Mesenchymal stem cell (in vitro differentiated cells and primary cell): ENCODE measurements around the gene P3H3.

Source experiments
- DNase-seq: peaks from one replicate; pipeline ENCODE4 v3.0.0-alpha.2; 2013
- H2AFZ ChIP-seq: one replicate; pipeline ENCODE4 v1.6.1; 2013; ENCODE audit warnings: low read depth, mild to moderate bottlenecking, control low read depth, inconsistent platforms, low read length, moderate library complexity
- H2AK5ac ChIP-seq: 2 replicates; pipeline ENCODE4 v1.6.1; 2013; ENCODE audit warnings: low read length, moderate library complexity, mild to moderate bottlenecking, inconsistent platforms; ENCODE audit not compliant: severe bottlenecking
- H2BK120ac ChIP-seq: one replicate; pipeline ENCODE4 v1.6.1; 2013; ENCODE audit warnings: low read depth, mild to moderate bottlenecking, inconsistent platforms, low read length, moderate library complexity
- H2BK12ac ChIP-seq, 2 experiments: one replicate each; pipeline ENCODE4 v1.6.1; 2013; ENCODE audit warnings: inconsistent platforms in 2 of 2, low read length in 2 of 2, mild to moderate bottlenecking in 2 of 2, moderate library complexity in 2 of 2, control low read depth in 1 of 2
- H2BK15ac ChIP-seq: one replicate; pipeline ENCODE4 v1.6.1; 2013; ENCODE audit warnings: mild to moderate bottlenecking, low read depth, inconsistent platforms; ENCODE audit not compliant: poor library complexity, severe bottlenecking
- H2BK5ac ChIP-seq: 2 replicates; pipeline ENCODE4 v1.6.1; 2013; ENCODE audit warnings: low read depth, mild to moderate bottlenecking, low read length, control low read depth, inconsistent platforms; ENCODE audit not compliant: poor library complexity, severe bottlenecking
- H3K14ac ChIP-seq, 2 experiments: one replicate each; pipeline ENCODE4 v1.6.1; 2013; ENCODE audit warnings: inconsistent platforms in 2 of 2, low read length in 2 of 2, control low read depth in 1 of 2, mild to moderate bottlenecking in 1 of 2, moderate library complexity in 1 of 2
- H3K18ac ChIP-seq, 2 experiments: one replicate each; pipeline ENCODE4 v1.6.1; 2013; ENCODE audit warnings: inconsistent platforms in 2 of 2, low read length in 2 of 2, control low read depth in 1 of 2, low read depth in 1 of 2, mild to moderate bottlenecking in 1 of 2
- H3K23ac ChIP-seq, 2 experiments: one replicate each; pipeline ENCODE4 v1.6.1; 2013; ENCODE audit warnings: inconsistent platforms in 2 of 2, low read length in 2 of 2, mild to moderate bottlenecking in 2 of 2, moderate library complexity in 2 of 2, control low read depth in 1 of 2
- H3K27ac ChIP-seq: 2 replicates; pipeline ENCODE4 v1.5.1; 2013; ENCODE audit warnings: mild to moderate bottlenecking, moderate library complexity, low read length, control low read depth, inconsistent platforms; ENCODE audit not compliant: poor library complexity, severe bottlenecking
- H3K27me3 ChIP-seq, 2 experiments: 2 replicates each; pipeline versions ENCODE4 v1.6.1 to v1.7.0; 2013; ENCODE audit warnings: low read length in 2 of 2, mild to moderate bottlenecking in 2 of 2, moderate library complexity in 2 of 2, control low read depth in 1 of 2, inconsistent platforms in 1 of 2; ENCODE audit not compliant: control insufficient read depth in 1 of 2, insufficient read depth in 1 of 2
- H3K36me3 ChIP-seq, 2 experiments: 2 replicates each; pipeline versions ENCODE4 v1.6.1 to v1.7.0; 2013; ENCODE audit warnings: low read length in 2 of 2, control low read depth in 1 of 2, inconsistent platforms in 1 of 2, low read depth in 1 of 2, mild to moderate bottlenecking in 1 of 2; ENCODE audit not compliant: insufficient read depth in 2 of 2, control insufficient read depth in 1 of 2
- H3K4ac ChIP-seq, 2 experiments: one replicate each; pipeline ENCODE4 v1.6.1; 2013; ENCODE audit warnings: inconsistent platforms in 2 of 2, low read length in 2 of 2, mild to moderate bottlenecking in 2 of 2, moderate library complexity in 2 of 2, control low read depth in 1 of 2, low read depth in 1 of 2
- H3K4me1 ChIP-seq: 2 replicates; pipeline ENCODE4 v1.6.1; 2013; ENCODE audit warnings: low read depth, low read length, control low read depth; ENCODE audit not compliant: control insufficient read depth, insufficient read depth
- H3K4me2 ChIP-seq: 2 replicates; pipeline ENCODE4 v1.6.1; 2013; ENCODE audit warnings: low read length, mild to moderate bottlenecking, inconsistent platforms; ENCODE audit not compliant: poor library complexity, severe bottlenecking
- H3K4me3 ChIP-seq, 2 experiments: 2 replicates each; pipeline versions ENCODE4 v1.5.1 to v1.7.0; 2013; ENCODE audit warnings: low read length in 2 of 2, mild to moderate bottlenecking in 2 of 2, control low read depth in 1 of 2, low read depth in 1 of 2; ENCODE audit not compliant: insufficient read depth in 1 of 2
- H3K79me1 ChIP-seq: replicated peaks from 2 replicates; pipeline ENCODE4 v1.6.1; 2013; ENCODE audit warnings: mild to moderate bottlenecking, control low read depth, low read length, inconsistent platforms; ENCODE audit not compliant: poor library complexity, severe bottlenecking
- H3K9ac ChIP-seq: 2 replicates; pipeline ENCODE4 v1.7.0; 2013; ENCODE audit warnings: mild to moderate bottlenecking, low read length, moderate library complexity
- H3K9me3 ChIP-seq: 2 replicates; pipeline ENCODE4 v1.7.0; 2013; ENCODE audit warnings: mild to moderate bottlenecking, low read length; ENCODE audit not compliant: control insufficient read depth
- H4K8ac ChIP-seq: one replicate; pipeline ENCODE4 v1.6.1; 2013; ENCODE audit warnings: inconsistent platforms, mild to moderate bottlenecking, low read length, moderate library complexity
- H4K91ac ChIP-seq: one replicate; pipeline ENCODE4 v1.6.1; 2013; ENCODE audit warnings: mild to moderate bottlenecking, low read length, inconsistent platforms
- WGBS: methylation state at CpG from one replicate; pipeline ENCODE4 v1.1.7; 2013; ENCODE audit warnings: mixed read lengths; 5-methylcytosine and 5-hydroxymethylcytosine counted together

P3H3 gene

DNA sequence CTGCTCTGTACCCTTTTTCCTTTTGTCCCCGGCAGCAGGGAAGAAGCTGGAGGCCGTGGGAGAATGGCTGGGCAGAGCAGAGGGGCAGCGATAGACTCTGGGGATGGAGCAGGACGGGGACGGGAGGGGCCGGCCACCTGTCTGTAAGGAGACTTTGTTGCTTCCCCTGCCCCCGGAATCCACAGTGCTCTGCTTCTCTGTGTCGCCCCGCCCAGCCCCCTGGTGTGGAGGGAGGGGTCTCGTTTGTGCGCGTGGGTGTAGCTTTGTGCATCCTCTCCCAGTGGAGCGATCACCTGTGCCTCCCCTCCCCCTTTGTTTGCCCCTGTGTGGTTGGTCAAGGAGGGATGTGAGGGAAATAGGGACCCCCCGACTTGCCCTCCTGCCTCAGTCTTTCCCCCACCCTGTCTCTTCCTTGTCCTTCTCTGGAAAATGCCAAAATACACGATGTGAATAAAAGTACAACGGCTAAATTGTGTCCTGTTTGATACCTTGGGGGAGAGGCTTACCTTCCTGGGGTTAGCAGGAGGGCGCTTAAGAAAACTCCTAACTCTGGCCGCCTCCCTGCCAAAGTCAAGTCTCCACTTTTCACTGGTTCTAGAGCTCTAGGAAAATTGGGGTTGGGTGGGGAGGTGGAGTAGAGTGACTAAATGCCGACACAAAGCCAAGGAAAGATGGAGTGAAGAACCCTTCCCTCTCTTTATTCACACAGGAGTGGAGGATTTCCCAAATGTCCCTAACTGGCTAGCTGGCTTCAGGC, 38.1 kb downstream of the P3H3 start:
- 82% methylated on average over 15 of the region's 19 CpGs for WGBS

DNA sequence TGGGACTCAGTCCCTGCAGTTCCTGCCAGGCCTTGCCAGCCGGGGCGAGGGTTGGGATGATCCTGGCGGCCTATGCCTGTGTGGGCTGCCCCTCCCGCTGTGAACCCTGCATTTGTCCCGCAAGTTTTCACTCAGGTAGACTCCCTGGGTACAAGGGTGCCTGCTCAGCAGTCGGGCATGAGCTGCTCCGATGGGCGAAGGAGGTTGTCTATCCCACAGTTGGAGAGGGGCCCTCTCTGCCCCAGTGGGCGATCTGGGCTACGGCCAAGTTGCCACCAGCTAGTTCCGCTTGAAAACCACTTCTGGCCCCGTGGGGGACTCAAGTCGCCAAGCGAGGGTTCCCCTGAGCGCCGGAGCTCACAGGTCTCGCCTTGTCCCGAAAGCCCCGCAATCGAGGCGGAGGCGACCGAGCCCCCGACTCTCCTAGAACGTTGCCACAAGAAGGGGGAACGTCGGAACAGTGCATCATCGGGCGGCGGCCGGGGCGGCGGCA, 38.8 kb downstream of the P3H3 start:
- H3K9me3 ChIP-seq = no peaks in the 10 kb centered on the region
- no peak for DNase-seq
- no peak overlapping the region for H2BK120ac ChIP-seq
- peak overlapping the region in 1 of 2 experiments; percentile 91 for H3K14ac ChIP-seq
- peak overlapping the region; percentile 71 for H4K8ac ChIP-seq
- H3K4ac ChIP-seq = peak overlapping the region; percentile 55 to 89
- peak overlapping the region in 1 of 2 experiments; percentile 57 for H2BK12ac ChIP-seq
- H3K36me3 ChIP-seq = peaks cover 70% of the 10 kb centered on the region in 2 experiments
- 10% methylated on average over 33 of the region's 33 CpGs for WGBS
- peak overlapping the region; percentile 48 to 83 for H3K4me3 ChIP-seq
- peaks cover 26% of the 10 kb centered on the region for H3K4me1 ChIP-seq
- no peaks in the 10 kb centered on the region for H3K27me3 ChIP-seq
- H3K79me1 ChIP-seq = peaks cover 7% of the 10 kb centered on the region
- H2AFZ ChIP-seq = peak overlapping the region; percentile 78
- H2BK15ac ChIP-seq = peak overlapping the region; percentile 73
- H2BK5ac ChIP-seq = no peak overlapping the region
- H3K27ac ChIP-seq = peak overlapping the region; percentile 63
- no peak overlapping the region for H2AK5ac ChIP-seq
- H3K4me2 ChIP-seq = peak overlapping the region; percentile 87
- H4K91ac ChIP-seq = no peak overlapping the region
- peak overlapping the region; percentile 91 for H3K9ac ChIP-seq
- peak overlapping the region; percentile 23 to 88 for H3K18ac ChIP-seq
- peak overlapping the region in 1 of 2 experiments; percentile 96 for H3K23ac ChIP-seq

More for the DNA sequence above, 38.1 kb downstream of the P3H3 start:
- peak overlapping the region; percentile 78 for H2AFZ ChIP-seq
- H3K9ac ChIP-seq = peak overlapping the region; percentile 91
- peaks cover 10% of the 10 kb centered on the region for H3K79me1 ChIP-seq
- H3K9me3 ChIP-seq = no peaks in the 10 kb centered on the region
- H3K23ac ChIP-seq = peak overlapping the region in 1 of 2 experiments; percentile 96
- H2AK5ac ChIP-seq = peak overlapping the region; percentile 10
- H3K4me3 ChIP-seq = peak overlapping the region in 1 of 2 experiments; percentile 83
- H2BK120ac ChIP-seq = no peak overlapping the region
- no peak overlapping the region for H2BK5ac ChIP-seq
- peak overlapping the region in 1 of 2 experiments; percentile 88 for H3K18ac ChIP-seq
- H2BK12ac ChIP-seq = peak overlapping the region in 1 of 2 experiments; percentile 57
- H3K14ac ChIP-seq = peak overlapping the region in 1 of 2 experiments; percentile 91
- no peak overlapping the region for H4K91ac ChIP-seq
- peaks cover 22% of the 10 kb centered on the region for H3K4me1 ChIP-seq
- no peak overlapping the region for H2BK15ac ChIP-seq
- H3K27ac ChIP-seq = no peak overlapping the region
- no peak for DNase-seq
- peak overlapping the region; percentile 87 for H3K4me2 ChIP-seq
- H4K8ac ChIP-seq = no peak overlapping the region
- peak overlapping the region in 1 of 2 experiments; percentile 55 for H3K4ac ChIP-seq
- H3K36me3 ChIP-seq = peaks cover 73 to 75% of the 10 kb centered on the region in 2 experiments
- no peaks in the 10 kb centered on the region for H3K27me3 ChIP-seq

- Histone ChIP-seq H3K27ac (peak within 1 kb of the TSS; percentile 66), H4K8ac (peak within 1 kb of the TSS; percentile 89), H3K27me3 (no peaks in the 10 kb centered on the region), H3K14ac (peak within 1 kb of the TSS; percentile 68 to 94), H3K4me1 (peaks cover 28% of the 10 kb centered on the region), H3K36me3 (peaks cover 63 to 66% of the 10 kb centered on the region in 2 experiments), H3K23ac (peak within 1 kb of the TSS; percentile 53 to 96), H3K79me1 (peaks cover 7% of the 10 kb centered on the region), H3K18ac (peak within 1 kb of the TSS; percentile 82 to 97), H2AFZ (peak within 1 kb of the TSS; percentile 78), H3K4ac (peak within 1 kb of the TSS; percentile 93 to 99), H3K9ac (peak within 1 kb of the TSS; percentile 97), H3K9me3 (no peaks in the 10 kb centered on the region), H2BK120ac (peak within 1 kb of the TSS; percentile 67), H2BK12ac (peak within 1 kb of the TSS in 1 of 2 experiments; percentile 74), H2BK5ac (peak within 1 kb of the TSS; percentile 75), H2AK5ac (peak within 1 kb of the TSS; percentile 77), H3K4me2 (peak within 1 kb of the TSS; percentile 87), H4K91ac (peak within 1 kb of the TSS; percentile 97), H2BK15ac (peak within 1 kb of the TSS; percentile 73), H3K4me3 (peak within 1 kb of the TSS; percentile 94 to 95)
- under 1% methylated on average over 62 of the region's 86 CpGs for WGBS
- DNase-seq = peak; percentile 83
Measured at GRCh38 chr12:6867413-6868210, 39.4 kb downstream of the P3H3 start, which contains the start of gene TPI1. Gene TPI1 (plus strand): TSS chr12:6867531. CDS start chr12:6867567, 36 bp downstream.
